Measurements from ENCODE around the gene PPWD1. TPM values are rescaled to one million over a fixed set of nuclear protein-coding genes. Genes with fewer than 3 reads are reported as not detected.
"Not testable (repeated sequence)": the region's sequence is repeated elsewhere in the genome, so short reads cannot be mapped to it uniquely, and the experiment has no call there.

The PPWD1 gene
- total RNA-seq, 3 donors from 2014 or later, result 25.6 to 38.7 (median 37.8) TPM

DNA sequence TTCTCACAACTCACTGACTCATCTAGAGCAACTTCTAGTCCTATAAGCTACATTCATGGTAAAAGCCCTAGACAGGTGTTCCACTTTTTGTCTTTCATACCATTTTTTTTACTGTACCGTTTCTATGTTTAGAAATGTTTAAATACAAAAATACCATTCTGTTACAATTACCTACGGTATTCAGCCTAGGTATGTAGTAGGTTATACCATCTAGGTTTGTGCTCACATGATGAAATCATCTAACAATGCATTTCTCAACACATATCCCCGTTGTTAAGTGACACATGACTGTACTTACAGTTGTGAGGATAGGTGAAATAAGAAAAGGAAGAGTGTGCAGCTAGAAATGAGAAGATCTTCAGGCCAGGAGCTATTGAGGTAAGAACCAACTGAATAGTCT lies 6.4 kb upstream of the PPWD1 start:
- Histone ChIP-seq H3K4me3 (no peak overlapping the region), H3K9me3 (no peaks in the 10 kb centered on the region), H3K36me3 (ENCODE audit: low read depth) (no peaks in the 10 kb centered on the region), H3K4me1 (ENCODE audit: low read depth) (no peaks in the 10 kb centered on the region)
- intact Hi-C loops (cut with DNase I, micrococcal nuclease), result no loop called here
- TF ChIP-seq, protein P1, sequence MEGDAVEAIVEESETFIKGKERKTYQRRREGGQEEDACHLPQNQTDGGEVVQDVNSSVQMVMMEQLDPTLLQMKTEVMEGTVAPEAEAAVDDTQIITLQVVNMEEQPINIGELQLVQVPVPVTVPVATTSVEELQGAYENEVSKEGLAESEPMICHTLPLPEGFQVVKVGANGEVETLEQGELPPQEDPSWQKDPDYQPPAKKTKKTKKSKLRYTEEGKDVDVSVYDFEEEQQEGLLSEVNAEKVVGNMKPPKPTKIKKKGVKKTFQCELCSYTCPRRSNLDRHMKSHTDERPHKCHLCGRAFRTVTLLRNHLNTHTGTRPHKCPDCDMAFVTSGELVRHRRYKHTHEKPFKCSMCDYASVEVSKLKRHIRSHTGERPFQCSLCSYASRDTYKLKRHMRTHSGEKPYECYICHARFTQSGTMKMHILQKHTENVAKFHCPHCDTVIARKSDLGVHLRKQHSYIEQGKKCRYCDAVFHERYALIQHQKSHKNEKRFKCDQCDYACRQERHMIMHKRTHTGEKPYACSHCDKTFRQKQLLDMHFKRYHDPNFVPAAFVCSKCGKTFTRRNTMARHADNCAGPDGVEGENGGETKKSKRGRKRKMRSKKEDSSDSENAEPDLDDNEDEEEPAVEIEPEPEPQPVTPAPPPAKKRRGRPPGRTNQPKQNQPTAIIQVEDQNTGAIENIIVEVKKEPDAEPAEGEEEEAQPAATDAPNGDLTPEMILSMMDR (IDR thresholded peaks at IDR 0.05), result no peak
- no peak for ATAC-seq
- DNase-seq, result no peak

- peak overlapping the region; percentile 52 for H3K4me3 ChIP-seq
- H3K9me3 ChIP-seq, result no peaks in the 10 kb centered on the region
- intact Hi-C loops (cut with DNase I, micrococcal nuclease), result no loop called here
- DNase-seq (no peak), ATAC-seq (no peak)
- peaks cover 15% of the 10 kb centered on the region for H3K4me1 ChIP-seq (ENCODE audit: low read depth)
- TF ChIP-seq, protein P1 (IDR thresholded peaks at IDR 0.05), result no peak
- no peaks in the 10 kb centered on the region for H3K36me3 ChIP-seq (ENCODE audit: low read depth)
Observed at GRCh38 chr5:65563777-65564176, 681 bp downstream of the PPWD1 start.

DNA sequence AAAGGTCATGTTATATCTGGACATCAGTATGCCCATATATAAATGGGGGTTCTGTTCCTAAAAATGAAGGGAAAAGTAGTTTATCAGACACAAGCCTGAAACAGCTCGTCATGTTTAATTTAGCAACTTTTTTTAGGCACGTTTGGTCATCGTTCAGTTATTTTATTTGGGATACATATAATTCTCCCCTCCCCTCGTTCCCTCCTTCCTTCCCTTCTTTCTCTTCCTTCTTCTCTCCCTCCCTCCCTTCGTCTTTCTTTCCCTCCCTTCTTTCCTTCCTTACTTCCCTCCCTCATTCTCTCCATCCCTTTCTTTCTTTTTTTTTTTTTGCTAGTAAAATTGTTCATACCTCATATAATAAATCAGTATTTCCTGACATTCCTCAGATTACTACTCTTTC lies 3.4 kb downstream of the PPWD1 start:
- TF ChIP-seq, protein P1 (IDR thresholded peaks at IDR 0.05), result no peak
- peaks cover 17% of the 10 kb centered on the region for H3K4me1 ChIP-seq (ENCODE audit: low read depth)
- no peaks in the 10 kb centered on the region for H3K36me3 ChIP-seq (ENCODE audit: low read depth)
- ATAC-seq (no peak), DNase-seq (no peak)
- H3K9me3 ChIP-seq, result no peaks in the 10 kb centered on the region
- intact Hi-C loops (cut with DNase I, micrococcal nuclease), result no loop called here
- no peak overlapping the region for H3K4me3 ChIP-seq

- TF ChIP-seq, protein P1 (IDR thresholded peaks at IDR 0.05), result no peak
- intact Hi-C loops (cut with DNase I, micrococcal nuclease), result no loop called here
- H3K9me3 ChIP-seq, result no peaks in the 10 kb centered on the region
- no peaks in the 10 kb centered on the region for H3K36me3 ChIP-seq (ENCODE audit: low read depth)
- no peak for DNase-seq
- ATAC-seq, result peak; percentile 70
- H3K4me3 ChIP-seq, result no peak overlapping the region
- H3K4me1 ChIP-seq (ENCODE audit: low read depth), result peaks cover 2% of the 10 kb centered on the region
Observed at GRCh38 chr5:65570598-65571226, 7.6 kb downstream of the PPWD1 start.

DNA sequence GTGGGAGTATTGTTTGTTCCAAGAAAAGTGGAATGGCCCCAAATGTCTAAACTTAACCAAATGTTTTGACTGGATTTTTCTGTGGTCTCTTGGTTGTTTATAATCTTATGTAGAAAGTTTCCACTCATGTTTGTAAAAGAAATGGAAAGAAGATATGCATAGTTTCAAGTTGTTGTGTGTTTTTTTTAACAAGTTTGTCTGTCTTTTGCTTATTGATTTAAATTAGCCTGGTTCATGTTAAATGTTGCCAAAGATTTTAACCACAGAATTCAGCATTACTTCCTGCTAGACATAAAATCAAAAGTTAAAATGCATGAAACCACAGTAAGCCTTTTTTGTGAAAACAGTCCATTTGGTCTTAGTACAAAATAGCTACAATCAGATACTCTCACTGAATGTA lies 14.0 kb downstream of the PPWD1 start:
- no peak for ATAC-seq
- TF ChIP-seq, protein P1 (IDR thresholded peaks at IDR 0.05), result no peak
- Histone ChIP-seq H3K9me3 (no peaks in the 10 kb centered on the region), H3K4me1 (ENCODE audit: low read depth) (no peaks in the 10 kb centered on the region), H3K36me3 (ENCODE audit: low read depth) (no peaks in the 10 kb centered on the region), H3K4me3 (no peak overlapping the region)
- intact Hi-C loops (cut with DNase I, micrococcal nuclease), result no loop called here
- DNase-seq, result no peak

DNA sequence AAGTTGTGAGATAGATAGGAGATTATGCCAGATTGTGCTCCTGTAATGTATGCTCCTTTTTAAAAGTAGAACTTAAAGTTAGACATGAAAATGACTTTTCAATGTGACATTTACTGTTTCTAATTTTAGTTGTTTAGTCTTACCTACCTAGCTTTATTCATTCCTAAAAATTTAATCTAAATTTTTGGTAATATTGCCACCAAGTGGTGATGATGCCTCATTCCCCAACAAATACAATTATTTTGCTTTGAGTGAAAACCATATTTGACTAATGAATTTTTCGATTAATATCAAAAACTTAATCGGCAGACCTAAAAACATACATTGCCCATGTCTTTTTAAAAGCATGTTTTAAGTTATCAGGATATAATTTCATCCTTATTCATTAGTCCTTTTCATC lies 25.6 kb downstream of the PPWD1 start:
- DNase-seq (no peak), ATAC-seq (no peak)
- H3K4me3 ChIP-seq, result no peak overlapping the region
- no peaks in the 10 kb centered on the region for H3K9me3 ChIP-seq
- intact Hi-C loops (cut with DNase I, micrococcal nuclease), result no loop called here
- TF ChIP-seq, protein P1 (IDR thresholded peaks at IDR 0.05), result no peak
- peaks cover 5% of the 10 kb centered on the region for H3K36me3 ChIP-seq (ENCODE audit: low read depth)
- no peaks in the 10 kb centered on the region for H3K4me1 ChIP-seq (ENCODE audit: low read depth)

DNA sequence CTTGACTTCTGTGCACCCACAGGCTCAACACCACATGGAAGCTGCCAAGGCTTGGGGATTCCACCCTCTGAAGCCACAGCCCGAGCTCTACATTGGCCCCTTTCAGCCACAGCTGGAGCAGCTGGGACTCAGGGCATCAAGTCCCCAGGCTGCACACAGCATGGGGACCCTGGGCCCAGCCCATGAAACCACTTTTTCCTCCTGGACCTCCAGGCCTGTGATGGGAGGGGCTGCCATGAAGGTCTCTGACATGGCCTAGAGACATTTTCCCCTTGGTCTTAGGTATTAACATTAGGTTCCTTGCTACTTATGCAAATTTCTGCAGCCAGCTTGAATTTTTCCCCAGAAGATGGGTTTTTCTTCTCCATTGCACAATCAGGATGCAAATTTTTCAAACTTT lies 38.7 kb downstream of the PPWD1 start:
- intact Hi-C loops (cut with DNase I, micrococcal nuclease); H3K4me3 ChIP-seq; ATAC-seq; H3K36me3 ChIP-seq (ENCODE audit: low read depth); DNase-seq; H3K4me1 ChIP-seq (ENCODE audit: low read depth); H3K9me3 ChIP-seq: not testable (repeated sequence)
